Stimulated activated CD4-positive, alpha-beta T cell treated with anti-CD3 and anti-CD28 coated beads, Interleukin-15, amount 100 ng/mL, for 1 hour (primary cell): Measurements from ENCODE around the gene RRP1.

Experiments
- DNase-seq, 2 donors: peaks; one replicate each; pipeline ENCODE4 v3.0.0-alpha.2; 2020; ENCODE audit warnings: low read depth in 1 of 2, low spot score in 1 of 2

RRP1 gene

DNA sequence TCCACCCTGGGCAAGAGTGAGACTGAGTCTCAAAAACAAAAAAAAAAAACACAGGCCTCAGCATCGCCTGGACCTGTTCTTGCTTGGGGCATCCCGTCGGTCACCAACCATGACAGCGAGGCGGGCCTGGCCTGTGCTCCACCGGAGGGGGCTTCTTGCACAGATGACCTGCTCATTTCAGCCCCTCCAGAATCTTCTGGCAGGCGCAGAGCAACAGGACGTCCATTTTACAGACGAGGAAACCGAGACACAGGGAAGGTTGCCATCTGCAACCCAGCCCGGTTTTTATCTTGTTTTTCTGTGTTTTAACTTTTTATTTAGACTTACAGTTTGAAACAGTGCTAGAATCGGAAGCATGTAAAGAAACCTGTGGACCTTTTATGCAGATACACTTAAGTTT is 14.2 kb upstream of the RRP1 start:
- no peak for DNase-seq

DNA sequence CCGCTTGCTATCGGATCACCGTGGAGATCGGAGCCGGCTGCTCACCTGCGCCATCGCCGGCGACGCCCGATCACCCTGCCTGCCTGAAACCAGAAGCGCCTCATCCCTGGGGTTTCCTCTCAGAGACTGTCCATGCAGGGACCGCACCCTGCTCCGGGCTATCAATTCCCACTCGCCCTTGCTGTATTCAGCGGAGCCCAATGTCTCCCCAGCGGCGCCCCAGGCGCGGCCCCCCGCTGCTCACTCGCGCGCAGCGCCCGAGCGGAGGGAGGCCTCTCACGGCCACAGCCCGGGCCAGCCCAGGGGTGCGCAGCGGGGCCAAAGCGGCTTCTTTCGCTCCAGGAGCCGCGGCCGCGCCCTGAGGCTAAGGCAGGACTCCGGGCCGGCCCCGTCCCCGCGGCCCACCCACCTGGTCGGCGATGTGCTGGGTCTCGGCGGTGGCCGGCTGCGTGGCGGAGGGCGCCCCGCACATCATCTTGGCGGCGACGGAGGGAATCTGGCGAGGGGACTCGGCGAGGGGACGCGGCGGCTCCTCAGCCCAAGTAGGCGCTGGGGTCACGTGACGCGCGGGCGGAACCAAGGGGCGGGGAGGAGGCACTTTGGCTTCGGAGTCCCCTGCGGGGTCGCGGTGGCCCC is 13.5 kb upstream of the RRP1 start, which contains the start of gene CSTB:
TSS of gene CSTB (minus strand) at position 514 of the 636 bp plus-strand sequence. CDS start at position 475, 39 bp downstream.
- peak; percentile 71 to 73 for DNase-seq

- no peak for DNase-seq
Observed at GRCh38 chr21:43777953-43778352, 11.4 kb upstream of the RRP1 start.

DNA sequence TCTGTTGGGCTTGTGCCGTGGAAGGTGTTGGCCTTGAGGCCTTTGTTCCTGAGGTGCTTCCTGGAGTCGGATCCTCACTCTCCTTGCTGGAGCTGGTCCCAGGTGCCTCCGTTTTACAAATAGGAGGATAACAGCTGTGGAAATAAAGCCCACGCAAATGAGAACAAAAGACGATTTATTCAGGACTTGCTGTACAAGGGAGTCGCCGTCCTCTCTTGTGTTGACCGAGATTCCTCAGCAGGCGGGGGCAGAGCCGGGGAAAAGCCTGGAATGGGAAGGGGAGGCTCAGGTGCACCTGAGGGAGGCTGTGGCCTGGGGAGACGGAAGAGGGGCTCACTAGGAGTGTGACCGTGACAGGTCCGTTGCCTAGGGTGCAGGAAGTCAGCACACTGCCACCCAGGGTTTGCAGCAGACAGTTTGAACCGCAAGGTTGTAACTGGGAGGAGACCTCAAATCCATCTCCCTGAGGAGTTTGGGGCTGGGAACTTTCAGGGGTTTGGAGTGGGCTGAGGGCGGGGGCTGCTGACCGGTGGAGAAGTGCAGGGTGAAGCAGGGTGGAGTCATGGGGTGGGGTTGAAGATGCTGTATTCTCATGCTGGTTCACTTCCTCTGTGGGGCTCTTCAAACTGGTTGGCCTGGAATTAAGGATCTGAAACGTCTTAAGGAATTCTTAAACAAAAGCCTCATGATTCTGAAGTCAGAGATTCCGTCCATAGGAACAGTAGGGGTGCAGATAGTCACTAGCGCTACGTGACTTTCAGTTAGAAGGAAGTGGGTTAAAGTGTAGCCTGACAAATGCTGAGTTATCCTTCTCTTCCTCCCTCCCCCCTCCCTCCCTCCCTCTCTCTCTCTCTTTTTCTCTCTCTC is 10.7 kb upstream of the RRP1 start:
- no peak for DNase-seq

GRCh38 chr21:43779660-43780059 is 9.7 kb upstream of the RRP1 start:
- DNase-seq = no peak

- no peak for DNase-seq
Observed at GRCh38 chr21:43781846-43782245, 7.5 kb upstream of the RRP1 start.

DNA sequence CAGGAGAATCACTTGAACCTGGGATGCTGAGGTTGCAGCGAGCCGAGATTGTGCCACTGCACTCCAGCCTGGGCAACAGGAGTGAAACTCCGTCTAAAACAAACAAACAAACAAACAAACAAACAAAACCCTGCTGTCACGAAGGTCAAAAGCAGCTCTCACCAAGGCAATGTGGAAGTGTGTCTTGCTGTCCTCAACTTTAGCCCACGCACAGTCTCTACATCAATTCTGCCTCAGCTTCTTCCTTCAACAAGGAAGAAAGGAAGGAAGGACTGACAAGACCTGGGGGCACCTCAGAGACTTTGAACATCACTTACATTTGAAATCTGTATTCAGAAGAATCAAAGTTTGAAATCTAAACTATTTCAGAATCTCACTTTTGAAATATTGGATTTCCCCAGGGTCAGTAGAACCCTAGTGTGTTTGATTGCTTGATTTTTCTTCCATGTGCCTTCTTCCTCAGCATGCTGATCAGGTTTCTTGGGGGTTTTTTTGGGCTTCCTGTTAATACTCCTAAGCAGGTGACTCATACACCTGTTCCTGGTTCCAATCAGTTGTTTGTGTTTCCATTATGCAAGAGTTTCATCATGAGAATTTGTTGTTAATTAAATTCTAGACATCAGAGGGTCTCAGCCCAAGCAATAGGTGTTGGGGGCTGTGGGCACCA is 6.8 kb upstream of the RRP1 start:
- no peak for DNase-seq

DNA sequence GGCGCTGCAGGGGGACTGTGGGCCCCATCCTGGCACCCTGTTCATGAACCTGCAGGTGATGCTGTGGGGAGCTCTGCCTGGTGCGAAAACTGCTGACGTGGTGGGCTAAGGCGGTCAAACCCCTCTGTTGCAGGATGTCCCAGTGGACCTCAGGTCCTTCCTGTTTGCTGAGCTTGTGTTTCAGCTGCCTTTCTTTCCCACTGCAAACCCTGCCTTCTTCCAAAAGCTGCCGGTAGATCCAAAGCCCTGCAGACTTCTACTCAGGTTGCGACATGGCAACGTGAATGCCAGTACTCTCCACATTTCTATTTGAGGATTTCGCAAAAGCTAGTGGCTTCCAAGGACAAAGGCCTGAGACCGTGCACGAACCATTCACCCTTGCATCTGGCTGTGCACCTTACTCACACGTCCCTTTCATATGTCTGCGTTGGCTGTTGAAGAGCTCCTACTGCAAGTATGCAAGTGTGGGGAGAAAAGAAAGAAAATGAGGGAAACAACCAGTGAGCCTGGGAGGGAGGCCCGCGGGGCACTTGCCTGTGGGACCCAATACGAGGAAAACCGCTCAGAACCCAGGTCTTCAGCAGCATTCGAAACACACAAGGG is 6.2 kb upstream of the RRP1 start:
- no peak for DNase-seq

- no peak for DNase-seq
Observed at GRCh38 chr21:43785134-43785533, 4.2 kb upstream of the RRP1 start.

GRCh38 chr21:43786300-43786806 is 3.0 kb upstream of the RRP1 start:
- no peak for DNase-seq

- DNase-seq = no peak
Observed at GRCh38 chr21:43786807-43787440, 2.5 kb upstream of the RRP1 start.

- DNase-seq = no peak
Observed at GRCh38 chr21:43790010-43790524, 690 bp downstream of the RRP1 start.

- no peak for DNase-seq
Observed at GRCh38 chr21:43792406-43792805, 3.0 kb downstream of the RRP1 start.

DNA sequence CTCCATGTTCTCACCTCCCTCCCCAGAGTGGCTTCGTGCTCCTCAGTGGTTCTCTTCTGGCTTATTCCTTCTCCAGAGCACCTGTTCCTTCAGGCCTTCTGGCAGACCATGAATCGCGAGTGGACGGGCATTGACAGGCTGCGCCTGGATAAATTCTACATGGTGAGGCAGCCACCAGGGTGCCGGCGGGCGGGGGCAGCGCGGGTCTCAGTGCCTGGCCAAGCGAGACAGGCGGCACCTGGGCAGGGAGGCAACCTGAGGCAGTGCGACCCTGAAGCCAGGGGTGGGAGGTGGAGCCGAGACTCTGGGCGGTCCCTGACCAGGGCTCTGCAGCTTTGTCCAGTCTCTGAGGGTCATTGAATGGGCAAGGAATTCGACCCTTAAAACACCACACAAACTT is 3.9 kb downstream of the RRP1 start:
- no peak for DNase-seq

DNA sequence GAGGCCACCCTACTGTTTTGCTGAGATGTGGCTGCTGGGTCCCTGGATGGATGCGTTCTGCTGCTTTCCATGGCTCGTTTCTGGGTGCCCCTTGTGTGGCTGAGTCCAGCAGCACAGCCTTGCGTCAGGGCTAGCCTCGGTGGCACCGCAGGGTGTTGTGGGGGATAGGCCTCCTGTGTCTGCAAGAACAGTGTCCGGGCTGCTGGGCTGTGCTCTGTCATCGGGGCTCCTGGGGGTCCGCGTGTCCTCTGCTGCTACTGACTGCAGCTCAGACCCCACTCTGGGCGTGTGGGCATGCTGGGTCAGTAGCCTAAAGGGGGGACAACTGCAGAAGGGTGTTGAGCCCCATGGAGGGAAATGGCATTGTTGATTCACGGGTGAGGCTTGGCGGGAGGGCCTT is 4.9 kb downstream of the RRP1 start:
- DNase-seq = no peak

DNA sequence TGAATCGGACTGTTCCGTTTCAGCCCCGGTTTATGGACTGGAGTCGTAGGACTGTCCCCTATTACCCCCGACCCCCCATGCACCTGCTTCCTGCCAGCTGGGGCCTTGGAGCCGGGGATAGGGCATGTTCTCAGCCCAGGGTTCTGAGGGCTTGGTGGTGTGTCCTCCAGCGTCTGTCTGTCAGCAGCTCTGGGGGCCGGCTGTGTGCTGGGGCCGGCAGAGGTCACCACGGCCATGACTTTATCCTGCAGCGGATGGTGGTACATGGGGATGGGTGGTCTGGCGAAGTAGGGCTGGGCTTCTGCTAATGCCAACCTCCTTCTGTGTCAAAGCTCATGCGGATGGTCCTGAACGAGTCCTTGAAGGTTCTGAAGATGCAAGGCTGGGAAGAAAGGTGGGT is 5.5 kb downstream of the RRP1 start:
- DNase-seq = no peak

GRCh38 chr21:43797415-43797814 is 8.0 kb downstream of the RRP1 start:
- DNase-seq = no peak

DNA sequence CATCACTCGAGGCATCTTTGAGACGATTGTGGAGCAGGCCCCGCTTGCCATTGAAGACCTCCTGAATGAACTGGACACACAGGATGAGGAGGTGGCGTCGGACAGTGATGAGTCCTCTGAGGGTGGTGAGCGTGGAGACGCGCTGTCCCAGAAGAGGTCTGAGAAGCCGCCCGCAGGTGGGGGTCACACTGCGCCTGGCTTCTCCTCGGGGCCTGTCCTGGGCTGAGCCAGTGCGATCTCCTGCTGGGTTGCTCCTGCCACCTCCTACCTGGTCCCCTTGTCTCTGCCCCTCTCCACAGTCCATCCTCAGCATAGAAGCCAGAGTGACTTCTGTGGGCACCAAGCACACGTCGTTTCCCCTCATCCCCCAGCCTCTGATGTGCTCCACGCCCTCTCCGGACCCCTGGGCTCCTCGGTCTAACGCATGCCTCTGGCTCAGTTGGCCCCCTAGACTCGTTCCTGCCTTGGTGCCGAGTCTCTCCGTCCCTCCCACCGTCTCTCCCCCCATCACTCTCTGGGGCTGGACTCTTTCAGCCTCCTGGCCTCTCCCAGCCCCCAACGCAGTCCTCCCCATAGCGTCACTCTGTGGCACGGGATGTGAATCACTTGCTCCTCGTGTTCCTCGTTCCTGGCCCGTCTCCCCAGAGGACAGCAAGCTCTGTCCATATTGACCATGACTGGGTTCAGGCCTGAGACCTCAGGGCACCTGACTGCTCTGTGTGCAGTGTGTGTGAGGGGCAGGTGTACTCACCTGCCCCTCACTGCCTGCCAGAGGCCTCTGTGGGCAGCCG is 8.7 kb downstream of the RRP1 start:
- no peak for DNase-seq

DNA sequence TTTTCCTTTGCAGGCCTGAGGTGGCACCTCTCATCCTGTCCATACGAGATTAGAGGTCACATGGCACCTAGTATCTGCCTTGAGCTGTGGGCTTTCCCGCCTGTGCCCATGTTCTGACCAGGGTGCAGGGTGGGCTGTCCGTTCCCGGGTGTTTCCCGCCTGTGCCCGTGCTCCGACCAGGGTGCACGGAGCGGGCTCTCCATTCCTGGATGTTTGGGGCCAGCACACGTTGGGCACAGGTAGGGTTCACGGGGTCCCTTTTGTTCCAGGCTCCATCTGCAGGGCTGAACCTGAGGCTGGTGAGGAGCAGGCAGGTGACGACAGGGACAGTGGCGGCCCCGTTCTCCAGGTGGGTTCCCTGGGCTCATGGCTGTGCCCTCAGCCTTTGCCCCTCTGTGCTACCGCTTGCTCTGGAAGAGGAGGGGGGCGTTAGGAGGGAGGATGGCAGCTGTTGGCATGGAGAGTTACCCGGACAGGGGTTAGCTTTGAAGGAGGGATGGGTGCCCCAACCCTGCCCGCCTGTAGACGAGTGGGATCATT is 10.0 kb downstream of the RRP1 start:
- no peak for DNase-seq

DNA sequence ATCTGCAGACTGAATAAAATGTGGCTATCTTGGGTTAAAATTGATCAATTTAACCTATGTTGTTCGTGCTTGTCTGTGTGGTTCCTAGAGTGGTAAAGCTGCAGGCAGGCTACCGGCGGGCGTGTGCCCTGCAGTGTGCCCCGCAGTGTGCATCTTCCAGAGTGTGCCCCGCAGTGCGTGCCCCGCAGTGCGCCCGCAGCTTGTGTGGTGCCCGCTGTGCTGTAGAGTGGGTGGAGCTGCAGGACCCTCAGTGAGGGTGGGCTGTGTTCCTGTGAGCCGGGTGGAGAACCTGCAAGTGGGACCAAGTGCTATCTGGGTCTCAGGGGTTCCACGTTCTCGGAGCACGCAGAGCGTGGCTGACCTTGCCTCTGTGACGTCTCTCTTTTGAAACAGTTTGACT is 10.7 kb downstream of the RRP1 start:
- DNase-seq = no peak
